ENCODE measurements around the gene ABTB1.
"Not testable (repeated sequence)": the region's sequence is repeated elsewhere in the genome, so short reads cannot be mapped to it uniquely, and the experiment has no call there.

The ABTB1 gene

GRCh38 chr3:127680798-127681221, 8.1 kb downstream of the ABTB1 start:
- no peak overlapping the region for H3K4me2 ChIP-seq (ENCODE audit: low read depth, low read length)
- H3K9me2 ChIP-seq (replicated peaks; ENCODE audit: insufficient read depth, low read length): no peaks in the 10 kb centered on the region
- H3F3A ChIP-seq (ENCODE audit: insufficient read depth, low read length): no peaks in the 10 kb centered on the region
- no peak overlapping the region for H3K27ac ChIP-seq (ENCODE audit: low read length)
- no peaks in the 10 kb centered on the region for H4K20me1 ChIP-seq (ENCODE audit: insufficient read depth, low read length)
- no peaks in the 10 kb centered on the region for H3K79me2 ChIP-seq (ENCODE audit: low read length)
- H3K4me1 ChIP-seq (ENCODE audit: low read length): no peaks in the 10 kb centered on the region
- no peak for TF ChIP-seq CTCF (IDR thresholded peaks at IDR 0.05; ENCODE audit: low read length)
- no peak for TF ChIP-seq EZH2 (optimal IDR thresholded peaks at IDR 0.05; ENCODE audit: low read depth, low read length)
- TF ChIP-seq EZH2phosphoT487 (IDR thresholded peaks at IDR 0.05; ENCODE audit: low read length): no peak
- no peaks in the 10 kb centered on the region for H3K36me3 ChIP-seq (replicated peaks; ENCODE audit: insufficient read depth, low read length)
- no peak overlapping the region for H3K9ac ChIP-seq (ENCODE audit: low read length)
- H3K9me3 ChIP-seq (replicated peaks; ENCODE audit: insufficient read depth, low read length): no peaks in the 10 kb centered on the region
- no peak overlapping the region for H3K4me3 ChIP-seq (ENCODE audit: low read length)
- no peak overlapping the region for H2AFZ ChIP-seq (ENCODE audit: low read length)
- DNase-seq: no peak
- H3K27me3 ChIP-seq (replicated peaks; ENCODE audit: insufficient read depth, low read length): no peaks in the 10 kb centered on the region

GRCh38 chr3:127682175-127682554, 9.4 kb downstream of the ABTB1 start:
- not testable (repeated sequence) for DNase-seq; H3K79me2 ChIP-seq (ENCODE audit: low read length); H3K4me1 ChIP-seq (ENCODE audit: low read length); H3K9me2 ChIP-seq (replicated peaks; ENCODE audit: insufficient read depth, low read length); H3K27ac ChIP-seq (ENCODE audit: low read length); H3K4me3 ChIP-seq (ENCODE audit: low read length); H3K27me3 ChIP-seq (replicated peaks; ENCODE audit: insufficient read depth, low read length); H2AFZ ChIP-seq (ENCODE audit: low read length); H4K20me1 ChIP-seq (ENCODE audit: insufficient read depth, low read length); H3K4me2 ChIP-seq (ENCODE audit: low read depth, low read length); H3K36me3 ChIP-seq (replicated peaks; ENCODE audit: insufficient read depth, low read length); H3K9me3 ChIP-seq (replicated peaks; ENCODE audit: insufficient read depth, low read length); H3K9ac ChIP-seq (ENCODE audit: low read length); H3F3A ChIP-seq (ENCODE audit: insufficient read depth, low read length)

GRCh38 chr3:127682561-127682960, 9.8 kb downstream of the ABTB1 start:
- Histone ChIP-seq H3K27ac (ENCODE audit: low read length) (no peak overlapping the region), H3K79me2 (ENCODE audit: low read length) (no peaks in the 10 kb centered on the region), H3K4me1 (ENCODE audit: low read length) (no peaks in the 10 kb centered on the region), H2AFZ (ENCODE audit: low read length) (no peak overlapping the region), H3K4me3 (ENCODE audit: low read length) (no peak overlapping the region), H3K9ac (ENCODE audit: low read length) (no peak overlapping the region), H3K9me2 (replicated peaks; ENCODE audit: insufficient read depth, low read length) (no peaks in the 10 kb centered on the region), H3F3A (ENCODE audit: insufficient read depth, low read length) (no peaks in the 10 kb centered on the region), H3K36me3 (replicated peaks; ENCODE audit: insufficient read depth, low read length) (no peaks in the 10 kb centered on the region), H3K4me2 (ENCODE audit: low read depth, low read length) (no peak overlapping the region), H3K27me3 (replicated peaks; ENCODE audit: insufficient read depth, low read length) (no peaks in the 10 kb centered on the region), H3K9me3 (replicated peaks; ENCODE audit: insufficient read depth, low read length) (no peaks in the 10 kb centered on the region), H4K20me1 (ENCODE audit: insufficient read depth, low read length) (no peaks in the 10 kb centered on the region)
- no peak for TF ChIP-seq CTCF (IDR thresholded peaks at IDR 0.05; ENCODE audit: low read length)
- no peak for TF ChIP-seq EZH2 (optimal IDR thresholded peaks at IDR 0.05; ENCODE audit: low read depth, low read length)
- no peak for TF ChIP-seq EZH2phosphoT487 (IDR thresholded peaks at IDR 0.05; ENCODE audit: low read length)
- DNase-seq: no peak

GRCh38 chr3:127684871-127685707, 12.3 kb downstream of the ABTB1 start:
- Histone ChIP-seq H3K4me3 (ENCODE audit: low read length) (no peak overlapping the region), H3K4me2 (ENCODE audit: low read depth, low read length) (no peak overlapping the region), H3K36me3 (replicated peaks; ENCODE audit: insufficient read depth, low read length) (no peaks in the 10 kb centered on the region), H3K27ac (ENCODE audit: low read length) (no peak overlapping the region), H4K20me1 (ENCODE audit: insufficient read depth, low read length) (no peaks in the 10 kb centered on the region), H3K79me2 (ENCODE audit: low read length) (no peaks in the 10 kb centered on the region), H2AFZ (ENCODE audit: low read length) (no peak overlapping the region), H3K4me1 (ENCODE audit: low read length) (no peaks in the 10 kb centered on the region), H3K9me2 (replicated peaks; ENCODE audit: insufficient read depth, low read length) (no peaks in the 10 kb centered on the region), H3K27me3 (replicated peaks; ENCODE audit: insufficient read depth, low read length) (no peaks in the 10 kb centered on the region), H3K9ac (ENCODE audit: low read length) (no peak overlapping the region), H3K9me3 (replicated peaks; ENCODE audit: insufficient read depth, low read length) (no peaks in the 10 kb centered on the region), H3F3A (ENCODE audit: insufficient read depth, low read length) (no peaks in the 10 kb centered on the region)
- DNase-seq: no peak
- TF ChIP-seq EZH2 (optimal IDR thresholded peaks at IDR 0.05; ENCODE audit: low read depth, low read length): no peak
- TF ChIP-seq EZH2phosphoT487 (IDR thresholded peaks at IDR 0.05; ENCODE audit: low read length): no peak
- TF ChIP-seq CTCF (IDR thresholded peaks at IDR 0.05; ENCODE audit: low read length): no peak
